Heart left ventricle (tissue), 16 donors: ENCODE data around the gene FABP3. TPM values are rescaled to one million over a fixed set of nuclear protein-coding genes. Genes with fewer than 3 reads are reported as not detected.

Experiments used
- ATAC-seq, 4 donors: fragments of 200-7000 bp; cut with Tn5 transposase; one replicate each; pipeline ENCODE4 v1.9.1; 2020 to 2022; ENCODE audit warnings: moderate library complexity in 4 of 4, mild to moderate bottlenecking in 3 of 4, moderate number of reproducible peaks in 1 of 4
- DNase-seq, 5 donors: peaks; one replicate each; pipeline ENCODE4 v3.0.0-alpha.2; 2020
- H3K27ac ChIP-seq, 12 donors: fragments of 200-600 bp; sonication (generic) in 4 of 12; one replicate each; pipeline versions ENCODE4 v1.5.0 to v1.8.0; 2016 to 2022; ENCODE audit warnings: mild to moderate bottlenecking in 2 of 12
- H3K27me3 ChIP-seq, 9 donors: fragments of 200-600 bp; sonication (generic) in 2 of 9; one replicate each; pipeline versions ENCODE4 v1.5.1 to v1.8.0; 2016 to 2022; ENCODE audit warnings: mild to moderate bottlenecking in 3 of 9
- H3K36me3 ChIP-seq, 9 donors: fragments of 200-600 bp; sonication (generic) in 2 of 9; one replicate each; pipeline versions ENCODE4 v1.5.0 to v1.8.0; 2018 to 2022; ENCODE audit warnings: mild to moderate bottlenecking in 2 of 9
- H3K4me1 ChIP-seq, 12 donors: fragments of 200-600 bp; sonication (generic) in 4 of 12; one replicate each; pipeline versions ENCODE4 v1.5.0 to v1.8.0; 2016 to 2022; ENCODE audit warnings: mild to moderate bottlenecking in 3 of 12
- H3K4me3 ChIP-seq, 12 donors: fragments of 200-600 bp; sonication (generic) in 4 of 12; one replicate each; pipeline versions ENCODE4 v1.5.0 to v1.8.0; 2017 to 2022; ENCODE audit warnings: mild to moderate bottlenecking in 9 of 12, moderate library complexity in 4 of 12
- H3K9me3 ChIP-seq, 12 donors: fragments of 200-600 bp; sonication (generic) in 4 of 12; one replicate each; pipeline versions ENCODE4 v1.5.0 to v1.8.0; 2016 to 2022; ENCODE audit warnings: mild to moderate bottlenecking in 1 of 12
- POLR2A ChIP-seq, 2 donors: fragments of 450-650 bp; IDR thresholded peaks; one replicate each; pipeline ENCODE4 v1.6.1; 2017; ENCODE audit warnings: antibody characterized with exemption in 2 of 2, mild to moderate bottlenecking in 2 of 2, moderate library complexity in 2 of 2
- WGBS, 4 donors: extraction: QIAGEN DNeasy Blood & Tissue Kit in 2 of 4; methylation state at CpG; one replicate each; pipeline versions ENCODE4 v1.1.5 to v1.1.7; 2013 to 2018; 5-methylcytosine and 5-hydroxymethylcytosine counted together
- intact Hi-C, 10 donors: fragments of 100-400 bp; cut with DNase I; formaldehyde crosslinking; loops; one replicate each; pipeline versions ENCODE4 v1.11.1 to v1.14.2; 2022
- polyA plus RNA-seq, 2 donors: library from polyadenylated mRNA; stranded (reverse); fragments of 200-250 nt; gene quantifications; one replicate each; pipeline ENCODE4 v1.2.3, GENCODE V29; 2013
- total RNA-seq, 9 donors: library from RNA; depleted of rRNA in 2 of 9; stranded (reverse); fragments of >200 nt in 2 of 9; fragmentation: NEBNext Ultra II Directional in 3 of 9; extraction: Animal tissue kit (Norgen Biotek cat#: 25700) in 3 of 9; gene quantifications; one replicate each; pipeline versions ENCODE4 v1.1.0 to v1.2.4, GENCODE V29; 2016 to 2023
- TF ChIP-seq, protein P1 (sequence below), 12 donors: fragments of 200-600 bp; sonication (generic) in 4 of 12; IDR thresholded peaks; one replicate each; pipeline versions ENCODE4 v1.5.0 to v1.8.0; 2018 to 2022; ENCODE audit warnings: antibody characterized with exemption in 12 of 12, mild to moderate bottlenecking in 5 of 12
- donor health status: ischemic (EF 13 %, LVEDD 7.1; RV severe dilation, severe dysfunction).
- donor health status: healthy with polysubstance abuse.
- donor health status: DM: no; HTN: yes; CAD: no.
- donor health status: DM: no; HTN: no; CAD: no.
- donor health status: ischemic (EF 25% LVEDD 6.9; RV normal size, moderate dysfunction).
- donor health status: ischemic (EF 25% LVEDD 5.7; RV mildly dilated, moderate dysfunction).
- donor health status: healthy.
- donor health status: DM: yes; HTN: yes; CAD: no.
- donor health status: ischemic (EF 35%, LVEDD 5.7; RV mildly dilated, moderate dysfunction).
- donor health status: nonischemic (EF 11% LVEDD 7.7; RV severe dilation, severe dysfunction).
- donor health status: DM: yes; HTN: yes; CAD: no.
- donor health status: PGD.
- donor health status: ischemic (EF 29% LVEDD 5.4; RV normal size, mild dysfunction).
- donor health status: nonischemic (EF 23%, LVEDD 6.1; RV moderate dilation, normal function).

The FABP3 gene
- total and polyA plus RNA-seq, 11 donors = 2,591 to 10,560 (median 5,230) TPM

DNA sequence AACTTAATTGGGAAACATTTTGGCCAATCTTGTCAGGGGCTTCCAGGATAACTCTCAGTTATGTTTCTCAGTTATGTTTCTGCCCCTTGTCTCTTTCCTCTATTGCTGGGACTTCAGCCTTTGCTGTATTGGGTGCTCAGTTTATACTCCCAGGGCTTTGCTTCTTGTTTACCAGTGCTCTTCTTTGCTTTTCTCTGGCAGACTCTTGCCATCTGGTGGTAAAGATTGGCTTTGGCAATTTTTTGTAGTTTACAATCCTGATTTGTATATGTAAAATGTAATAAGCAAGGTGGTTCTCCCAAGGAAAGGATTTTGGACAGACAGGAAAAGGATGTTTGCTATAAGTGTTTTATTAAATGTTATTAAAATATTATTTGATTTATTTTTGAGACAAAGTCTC is 37.9 kb downstream of the FABP3 start:
- Histone ChIP-seq H3K36me3 (peaks cover 0 to 35% (median 20%) of the 10 kb centered on the region in 9 donors), H3K27ac (no peak overlapping the region), H3K27me3 (no peaks in the 10 kb centered on the region), H3K4me3 (no peak overlapping the region), H3K9me3 (no peaks in the 10 kb centered on the region), H3K4me1 (no peaks in the 10 kb centered on the region)
- DNase-seq (no peak), ATAC-seq (peak in 1 of 4 donors; percentile 39)
- intact Hi-C loops = loop anchor here in 7 of 10 donors (2.0 to 10.0 kb wide), 4 partner anchors 87 to 153 kb away; no protein-coding TSS in a partner anchor
- TF ChIP-seq, protein P1, sequence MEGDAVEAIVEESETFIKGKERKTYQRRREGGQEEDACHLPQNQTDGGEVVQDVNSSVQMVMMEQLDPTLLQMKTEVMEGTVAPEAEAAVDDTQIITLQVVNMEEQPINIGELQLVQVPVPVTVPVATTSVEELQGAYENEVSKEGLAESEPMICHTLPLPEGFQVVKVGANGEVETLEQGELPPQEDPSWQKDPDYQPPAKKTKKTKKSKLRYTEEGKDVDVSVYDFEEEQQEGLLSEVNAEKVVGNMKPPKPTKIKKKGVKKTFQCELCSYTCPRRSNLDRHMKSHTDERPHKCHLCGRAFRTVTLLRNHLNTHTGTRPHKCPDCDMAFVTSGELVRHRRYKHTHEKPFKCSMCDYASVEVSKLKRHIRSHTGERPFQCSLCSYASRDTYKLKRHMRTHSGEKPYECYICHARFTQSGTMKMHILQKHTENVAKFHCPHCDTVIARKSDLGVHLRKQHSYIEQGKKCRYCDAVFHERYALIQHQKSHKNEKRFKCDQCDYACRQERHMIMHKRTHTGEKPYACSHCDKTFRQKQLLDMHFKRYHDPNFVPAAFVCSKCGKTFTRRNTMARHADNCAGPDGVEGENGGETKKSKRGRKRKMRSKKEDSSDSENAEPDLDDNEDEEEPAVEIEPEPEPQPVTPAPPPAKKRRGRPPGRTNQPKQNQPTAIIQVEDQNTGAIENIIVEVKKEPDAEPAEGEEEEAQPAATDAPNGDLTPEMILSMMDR (IDR thresholded peaks at IDR 0.05) = peak; percentile 17 to 59 (median 38)
- TF ChIP-seq POLR2A (IDR thresholded peaks at IDR 0.05) = no peak

DNA sequence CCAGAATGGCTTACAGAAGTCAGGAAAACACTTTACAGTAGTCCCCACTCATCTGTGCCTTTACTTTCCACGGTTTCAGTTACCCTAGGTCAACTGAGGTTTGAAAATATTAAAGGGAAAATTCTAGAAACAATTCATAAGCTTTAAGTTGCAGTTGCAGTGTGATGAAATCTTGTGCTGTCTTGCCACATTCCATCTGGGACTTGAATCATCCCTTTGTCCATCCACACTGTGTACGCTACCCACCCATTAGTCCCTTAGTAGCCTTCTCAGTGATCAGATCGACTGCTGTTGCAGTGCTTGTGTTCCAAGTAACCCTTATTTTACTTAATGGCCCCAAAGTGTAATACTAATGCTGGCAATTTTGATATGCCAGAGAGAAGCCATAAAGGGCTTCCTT is 45.5 kb downstream of the FABP3 start:
- intact Hi-C loops = loop anchor here in 2 of 10 donors (5.0 to 10.0 kb wide), 2 partner anchors 143 to 145 kb away; no protein-coding TSS in a partner anchor

DNA sequence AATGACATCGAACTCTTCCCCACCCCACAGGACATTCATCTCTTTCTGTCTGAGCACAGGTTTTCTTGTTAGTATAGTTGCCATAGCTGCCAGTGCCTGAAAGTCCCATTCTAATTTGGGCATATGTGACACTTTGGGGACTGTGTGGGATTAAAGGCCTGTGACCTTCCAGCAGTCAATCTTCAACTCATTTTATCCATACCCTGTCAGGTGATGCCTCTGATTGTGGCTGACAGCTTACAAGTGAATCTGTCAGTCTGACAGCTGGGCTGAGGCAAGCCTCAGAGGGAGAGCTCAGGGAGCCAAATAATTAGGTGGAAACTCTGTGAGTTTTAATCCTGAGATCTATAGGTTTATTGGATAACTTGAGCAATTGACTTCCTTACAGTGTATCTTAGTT is 46.4 kb downstream of the FABP3 start:
- Histone ChIP-seq H3K9me3 (no peaks in the 10 kb centered on the region), H3K4me3 (no peak overlapping the region), H3K27me3 (no peaks in the 10 kb centered on the region), H3K36me3 (peaks cover 0 to 25% (median 15%) of the 10 kb centered on the region in 9 donors), H3K27ac (no peak overlapping the region), H3K4me1 (peaks cover 0 to 13% (median 0%) of the 10 kb centered on the region in 12 donors)
- intact Hi-C loops = loop anchor here in 2 of 10 donors (5.0 to 10.0 kb wide), 2 partner anchors 142 to 144 kb away; no protein-coding TSS in a partner anchor
- WGBS, 4 donors = 61 to 96% (median 85%) methylated on average over 1 of the region's 1 CpG
- ATAC-seq (peak in 1 of 4 donors; percentile 58), DNase-seq (no peak)
- TF ChIP-seq, protein P1 (IDR thresholded peaks at IDR 0.05) = no peak
- TF ChIP-seq POLR2A (IDR thresholded peaks at IDR 0.05) = no peak

More for the DNA sequence above, 45.5 kb downstream of the FABP3 start:
- ATAC-seq = no peak
- no peaks in the 10 kb centered on the region for H3K9me3 ChIP-seq
- 82 to 89% (median 85%) methylated on average over 3 of the region's 3 CpGs for WGBS, 4 donors
- H3K4me1 ChIP-seq = peaks cover 0 to 13% (median 0%) of the 10 kb centered on the region in 12 donors
- H3K27ac ChIP-seq = no peak overlapping the region
- H3K4me3 ChIP-seq = no peak overlapping the region
- TF ChIP-seq, protein P1 (IDR thresholded peaks at IDR 0.05) = no peak
- no peak for TF ChIP-seq POLR2A (IDR thresholded peaks at IDR 0.05)
- H3K36me3 ChIP-seq = peaks cover 0 to 28% (median 8%) of the 10 kb centered on the region in 9 donors
- DNase-seq = no peak
- H3K27me3 ChIP-seq = no peaks in the 10 kb centered on the region

DNA sequence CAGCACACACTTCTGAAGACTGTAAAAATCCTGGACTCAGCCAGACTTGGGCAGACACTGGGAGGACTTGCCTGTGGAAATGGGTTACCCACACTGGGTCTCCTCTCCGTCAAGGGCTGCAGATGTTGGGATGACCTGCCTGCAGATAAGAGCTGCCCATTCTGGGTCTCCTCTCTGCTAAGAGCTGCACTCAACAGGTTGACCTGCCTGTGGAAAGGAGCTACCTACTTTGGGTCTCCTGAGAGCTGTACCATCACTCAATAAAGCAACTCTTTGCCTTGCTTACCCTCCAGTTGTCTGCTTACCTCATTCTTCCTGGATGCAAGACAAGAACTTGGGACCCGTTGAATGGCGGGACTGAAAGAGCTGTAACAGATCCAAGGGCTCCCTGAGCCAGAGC is 47.9 kb downstream of the FABP3 start:
- Histone ChIP-seq H3K4me3 (no peak overlapping the region), H3K27ac (no peak overlapping the region), H3K36me3 (peaks cover 0 to 40% (median 29%) of the 10 kb centered on the region in 9 donors), H3K27me3 (no peaks in the 10 kb centered on the region), H3K9me3 (no peaks in the 10 kb centered on the region), H3K4me1 (peaks cover 0 to 13% (median 0%) of the 10 kb centered on the region in 12 donors)
- DNase-seq = no peak
- no peak for ATAC-seq
- intact Hi-C loops = loop anchor here in 2 of 10 donors (5.0 to 10.0 kb wide), 2 partner anchors 140 to 143 kb away; no protein-coding TSS in a partner anchor
- TF ChIP-seq POLR2A (IDR thresholded peaks at IDR 0.05) = no peak
- TF ChIP-seq, protein P1 (IDR thresholded peaks at IDR 0.05) = no peak
- WGBS, 4 donors = 68 to 91% (median 81%) methylated on average over 3 of the region's 3 CpGs
